ENCODE data around the gene TMPRSS9. TPM values are rescaled to one million over a fixed set of nuclear protein-coding genes. Genes with fewer than 3 reads are reported as not detected.
"Not testable (repeated sequence)": the region's sequence is repeated elsewhere in the genome, so short reads cannot be mapped to it uniquely, and the experiment has no call there.

The TMPRSS9 gene
- total RNA-seq, 2 experiments from 2014 or later: not detected

DNA sequence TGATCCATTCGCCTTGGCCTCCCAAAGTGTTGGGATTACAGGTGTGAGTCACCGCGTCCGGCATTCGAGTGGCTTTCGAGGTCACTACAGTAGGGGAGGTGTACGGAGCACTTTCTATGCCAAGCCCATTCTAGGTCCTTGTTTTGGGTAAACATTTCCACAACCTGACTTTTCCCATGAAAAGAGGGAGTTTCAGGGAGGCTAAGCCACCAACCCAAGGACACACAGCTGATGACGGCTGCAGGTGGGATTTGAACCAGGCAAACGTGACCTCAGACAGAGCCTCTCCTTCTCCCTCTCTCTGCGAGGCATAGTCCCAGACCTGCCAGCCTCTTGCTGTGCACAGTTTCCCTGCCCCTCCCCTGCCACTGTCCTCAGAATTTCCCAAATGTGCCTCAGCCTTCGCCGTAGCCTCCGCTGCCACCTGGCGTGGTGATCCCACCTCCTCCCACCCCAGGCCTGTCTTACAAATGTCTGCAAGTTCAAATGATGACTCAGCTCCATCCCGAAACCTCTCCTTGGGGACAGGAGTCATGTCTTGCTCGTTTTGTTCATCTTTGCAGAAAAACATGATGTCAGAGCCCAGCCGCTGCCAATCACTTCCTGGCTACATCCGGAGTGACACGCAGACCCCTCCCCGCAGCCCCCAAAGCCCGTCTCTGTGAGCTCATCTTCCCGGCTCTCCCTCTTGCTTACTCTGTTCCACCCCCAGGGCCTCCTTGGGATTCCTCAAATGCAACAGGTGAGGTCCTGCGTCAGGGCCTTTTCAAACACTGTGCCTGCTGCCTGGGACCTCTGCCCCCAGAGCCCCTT, 109.2 kb downstream of the TMPRSS9 start:
- ATAC-seq: peak; percentile 16
- Mint-ChIP-seq H3K27ac (peak overlapping the region; percentile 56), H3K36me3 (ENCODE audit: low read depth) (no peaks in the 10 kb centered on the region), H3K27me3 (ENCODE audit: low read depth) (peaks cover 2% of the 10 kb centered on the region), H3K9me3 (ENCODE audit: insufficient read depth) (no peaks in the 10 kb centered on the region), H3K4me3 (no peak overlapping the region), H3K4me1 (ENCODE audit: low read depth) (peaks cover 21% of the 10 kb centered on the region)
- peak; percentile 57 for DNase-seq
- ChIA-PET POLR2A (interaction anchor here (0.6 kb wide), 1 partner anchor 1536 kb away, joined by 3 read pairs; no protein-coding TSS in a partner anchor), CTCF (interaction anchor here (1.0 to 2.8 kb wide), 8 partner anchors 13 to 313 kb away, joined by 3 to 20 read pairs (median 7); partner anchors contain the start of gene LMNB2)

GRCh38 chr19:2469915-2470200, 109.8 kb downstream of the TMPRSS9 start:
- H3K4me3 Mint-ChIP-seq; H3K27me3 Mint-ChIP-seq (ENCODE audit: low read depth); H3K36me3 Mint-ChIP-seq (ENCODE audit: low read depth); ATAC-seq; POLR2A ChIA-PET; H3K9me3 Mint-ChIP-seq (ENCODE audit: insufficient read depth); DNase-seq: not testable (repeated sequence)
- CTCF ChIA-PET: interaction anchor here (1.4 to 2.7 kb wide), 6 partner anchors 13 to 151 kb away, joined by 3 to 20 read pairs (median 7); partner anchors contain the start of gene LMNB2
- peaks cover 22% of the 10 kb centered on the region for H3K4me1 Mint-ChIP-seq (ENCODE audit: low read depth)
- peak overlapping the region; percentile 56 for H3K27ac Mint-ChIP-seq

DNA sequence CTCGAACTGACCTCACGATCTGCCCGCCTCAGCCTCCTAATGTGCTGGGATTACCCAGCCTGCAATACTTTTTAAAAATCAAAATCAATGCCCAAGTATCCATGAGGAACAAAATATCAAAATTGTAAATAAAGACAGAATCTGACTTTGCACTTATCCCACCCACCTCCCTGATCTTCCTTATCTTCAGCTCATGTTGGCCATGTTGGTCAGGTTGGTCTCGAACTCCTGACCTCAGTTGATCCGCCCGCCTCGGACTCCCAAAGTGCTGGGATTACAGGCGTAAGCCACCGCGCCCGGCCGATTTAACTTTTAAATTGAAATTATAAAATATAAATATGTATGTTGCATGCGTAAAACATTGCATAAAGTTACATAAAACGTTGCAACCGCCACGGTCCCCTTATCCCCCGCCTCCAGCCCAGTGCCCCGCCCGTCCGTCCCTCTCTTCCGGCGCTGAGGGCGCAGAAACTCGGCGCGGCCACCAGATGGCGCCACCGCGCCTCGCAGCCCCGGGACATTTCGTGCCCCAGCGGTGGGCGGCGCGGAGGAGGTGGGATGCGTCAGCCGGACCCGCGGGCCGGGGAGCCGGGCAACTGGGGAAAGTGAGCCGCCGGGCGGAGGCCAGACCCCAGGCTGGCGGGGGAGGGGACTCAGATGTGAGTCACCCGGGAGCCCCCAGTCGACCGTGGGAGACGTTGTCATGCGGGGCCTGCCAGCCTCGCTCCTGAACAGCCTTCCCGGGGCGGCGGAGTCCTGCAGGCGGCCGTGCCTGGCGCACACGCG, 114.4 kb downstream of the TMPRSS9 start:
- ATAC-seq (peak; percentile 31), DNase-seq (peak; percentile 90)
- no peaks in the 10 kb centered on the region for H3K9me3 Mint-ChIP-seq (ENCODE audit: insufficient read depth)
- H3K27me3 Mint-ChIP-seq (ENCODE audit: low read depth): peaks cover 2% of the 10 kb centered on the region
- H3K4me3 Mint-ChIP-seq: peak overlapping the region; percentile 86
- POLR2A ChIA-PET: interaction anchor here (0.5 to 5.3 kb wide), 7 partner anchors 87 to 731 kb away, joined by 3 to 143 read pairs (median 58); no protein-coding TSS in a partner anchor
- peaks cover 20% of the 10 kb centered on the region for H3K4me1 Mint-ChIP-seq (ENCODE audit: low read depth)
- CTCF ChIA-PET: interaction anchor here (0.6 to 6.6 kb wide), 19 partner anchors 13 to 275 kb away, joined by 3 to 162 read pairs (median 4); partner anchors contain the start of gene LMNB2
- peaks cover 27% of the 10 kb centered on the region for H3K36me3 Mint-ChIP-seq (ENCODE audit: low read depth)
- H3K27ac Mint-ChIP-seq: peak overlapping the region; percentile 46

GRCh38 chr19:2475018-2475701, 115.1 kb downstream of the TMPRSS9 start:
- Mint-ChIP-seq H3K4me3 (peak overlapping the region; percentile 86), H3K36me3 (ENCODE audit: low read depth) (peaks cover 27% of the 10 kb centered on the region), H3K27me3 (ENCODE audit: low read depth) (peaks cover 2% of the 10 kb centered on the region), H3K9me3 (ENCODE audit: insufficient read depth) (no peaks in the 10 kb centered on the region), H3K27ac (peak overlapping the region; percentile 71), H3K4me1 (ENCODE audit: low read depth) (peaks cover 23% of the 10 kb centered on the region)
- DNase-seq (peak; percentile 70), ATAC-seq (peak; percentile 11)
- ChIA-PET POLR2A (interaction anchor here (0.5 to 5.3 kb wide), 50 partner anchors 9 to 730 kb away, joined by 3 to 143 read pairs (median 6); partner anchors contain the start of genes LMNB2, LSM7 and PLEKHJ1), CTCF (interaction anchor here (0.8 to 6.6 kb wide), 21 partner anchors 10 to 164 kb away, joined by 3 to 162 read pairs (median 5); partner anchors contain the start of gene LMNB2)

Small RNA genes lying within 50 kb of the gene (microRNA-seq; reads per million reads assigned to microRNA genes)
- 4.0 reads per million for gene MIR7108

Other genes starting within 250 kb of the TMPRSS9 start
- gene AP3D1, start 208.7 kb upstream of the TMPRSS9 start, total RNA-seq: 100 to 1,000 TPM in 1 of 2 experiments, 10 to 100 TPM in 1; 91.5 to 100 TPM
- gene DOT1L, start 196.3 kb upstream of the TMPRSS9 start, total RNA-seq: 10 to 100 TPM; 70.6 to 74.3 TPM
- gene PLEKHJ1, start 123.9 kb upstream of the TMPRSS9 start, total RNA-seq: 10 to 100 TPM; 78.0 to 79.9 TPM
- gene SF3A2, start 123.4 kb upstream of the TMPRSS9 start, total RNA-seq: 100 to 1,000 TPM; 157 to 163 TPM
- 10 to 100 TPM; 10.3 to 12.1 TPM for gene AMH, start 110.9 kb upstream of the TMPRSS9 start, total RNA-seq
- not detected for gene JSRP1, start 103.8 kb upstream of the TMPRSS9 start, total RNA-seq
- gene PEAK3, start 78.1 kb upstream of the TMPRSS9 start, total RNA-seq: under 1 TPM; 0.16 to 0.34 TPM
- gene LINGO3, start 52.1 kb upstream of the TMPRSS9 start, total RNA-seq: under 1 TPM; 0.66 to 0.76 TPM
- gene LSM7, start 31.7 kb upstream of the TMPRSS9 start, total RNA-seq: 100 to 1,000 TPM; 144 to 146 TPM
- 10 to 100 TPM; 73.5 to 80.7 TPM for gene SPPL2B, start 31.6 kb upstream of the TMPRSS9 start, total RNA-seq
- gene TIMM13, start 67.3 kb downstream of the TMPRSS9 start, total RNA-seq: 10 to 100 TPM; 75.1 to 80.2 TPM
- 100 to 1,000 TPM; 108 to 119 TPM for gene LMNB2, start 96.7 kb downstream of the TMPRSS9 start, total RNA-seq
- 10 to 100 TPM; 59.2 to 61.4 TPM for gene GADD45B, start 115.9 kb downstream of the TMPRSS9 start, total RNA-seq